Liver (tissue), 9 donors: ENCODE results near the gene BRSK2. TPM values are rescaled to one million over a fixed set of nuclear protein-coding genes. Genes with fewer than 3 reads are reported as not detected.

Source experiments
- DNase-seq: peaks from one replicate; pipeline ENCODE4 v3.0.0-alpha.2; 2017; ENCODE audit warnings: low spot score
- H3K27ac ChIP-seq, 2 donors: one replicate each; pipeline ENCODE4 v1.7.0; 2013; ENCODE audit warnings: inconsistent platforms in 2 of 2, low read length in 2 of 2, control low read depth in 1 of 2, low read depth in 1 of 2, mild to moderate bottlenecking in 1 of 2
- H3K27me3 ChIP-seq, 4 donors: one replicate each; pipeline versions ENCODE4 v1.6.1 to v1.7.0; 2013; ENCODE audit warnings: low read length in 3 of 4, inconsistent platforms in 1 of 4, mild to moderate bottlenecking in 1 of 4, moderate library complexity in 1 of 4; ENCODE audit not compliant: control insufficient read depth in 4 of 4, insufficient read depth in 4 of 4
- H3K36me3 ChIP-seq, 4 donors: one replicate each; pipeline versions ENCODE4 v1.6.1 to v1.7.0; 2013; ENCODE audit warnings: low read length in 3 of 4, mild to moderate bottlenecking in 3 of 4, low read depth in 1 of 4, moderate library complexity in 1 of 4; ENCODE audit not compliant: control insufficient read depth in 4 of 4, insufficient read depth in 3 of 4
- H3K4me1 ChIP-seq, 4 donors: one replicate each; pipeline versions ENCODE4 v1.6.1 to v1.7.0; 2013; ENCODE audit warnings: low read length in 3 of 4, mild to moderate bottlenecking in 3 of 4, moderate library complexity in 1 of 4; ENCODE audit not compliant: control insufficient read depth in 4 of 4, insufficient read depth in 4 of 4
- H3K4me3 ChIP-seq, 3 donors: one replicate each; pipeline versions ENCODE4 v1.6.1 to v1.7.0; 2013; ENCODE audit warnings: low read length in 3 of 3, control low read depth in 1 of 3, low read depth in 1 of 3, mild to moderate bottlenecking in 1 of 3
- H3K9ac ChIP-seq, 2 donors: one replicate each; pipeline ENCODE4 v1.7.0; 2013; ENCODE audit warnings: low read length in 2 of 2, mild to moderate bottlenecking in 2 of 2, moderate library complexity in 2 of 2, control low read depth in 1 of 2, low read depth in 1 of 2
- H3K9me3 ChIP-seq, 4 donors: one replicate each; pipeline versions ENCODE4 v1.6.1 to v1.7.0; 2013; ENCODE audit warnings: low read length in 3 of 4; ENCODE audit not compliant: control insufficient read depth in 4 of 4
- EGR1 ChIP-seq, 2 donors: IDR thresholded peaks; 2 replicates each; pipeline ENCODE4 v1.6.1; 2016 to 2018; ENCODE audit warnings: antibody characterized with exemption in 2 of 2, low read depth in 2 of 2
- FOXA1 ChIP-seq: IDR thresholded peaks from 2 replicates; pipeline ENCODE4 v1.6.1; 2016; ENCODE audit warnings: antibody characterized with exemption
- FOXA2 ChIP-seq: IDR thresholded peaks from 2 replicates; pipeline ENCODE4 v1.6.1; 2016; ENCODE audit warnings: antibody characterized with exemption
- GABPA ChIP-seq, 2 donors: IDR thresholded peaks in 1 of 2; conservative IDR thresholded peaks in 1 of 2; 2 replicates each; pipeline ENCODE4 v1.6.1; 2016; ENCODE audit warnings: antibody characterized with exemption in 2 of 2, mild to moderate bottlenecking in 1 of 2, moderate library complexity in 1 of 2
- HNF4A ChIP-seq, 2 donors: conservative IDR thresholded peaks; 2 replicates each; pipeline ENCODE4 v1.6.1; 2016; ENCODE audit warnings: antibody characterized with exemption in 2 of 2, mild to moderate bottlenecking in 2 of 2
- HNF4G ChIP-seq: IDR thresholded peaks from 2 replicates; pipeline ENCODE4 v1.6.1; 2016; ENCODE audit warnings: antibody characterized with exemption
- JUND ChIP-seq, 2 donors: IDR thresholded peaks; 2 replicates each; pipeline ENCODE4 v1.6.1; 2016; ENCODE audit warnings: antibody characterized with exemption in 2 of 2
- NR2F2 ChIP-seq: IDR thresholded peaks from 2 replicates; pipeline ENCODE4 v1.6.1; 2016; ENCODE audit warnings: antibody characterized with exemption
- RAD21 ChIP-seq, 2 donors: IDR thresholded peaks; 2 replicates each; pipeline ENCODE4 v1.6.1; 2016; ENCODE audit warnings: antibody characterized with exemption in 2 of 2, mild to moderate bottlenecking in 2 of 2
- RXRA ChIP-seq, 2 donors: IDR thresholded peaks; 2 replicates each; pipeline ENCODE4 v1.6.1; 2017 to 2018; ENCODE audit warnings: antibody characterized with exemption in 2 of 2, mild to moderate bottlenecking in 1 of 2
- SP1 ChIP-seq: IDR thresholded peaks from 2 replicates; pipeline ENCODE4 v1.6.1; 2018; ENCODE audit warnings: antibody characterized with exemption, mild to moderate bottlenecking
- TAF1 ChIP-seq: conservative IDR thresholded peaks from 2 replicates; pipeline ENCODE4 v1.6.1; 2016; ENCODE audit warnings: antibody characterized with exemption, mild to moderate bottlenecking
- YY1 ChIP-seq: IDR thresholded peaks from 2 replicates; pipeline ENCODE4 v1.6.1; 2016; ENCODE audit warnings: antibody characterized with exemption, mild to moderate bottlenecking
- WGBS: extraction: QIAGEN DNeasy Blood & Tissue Kit; methylation state at CpG from one replicate; pipeline ENCODE4 v1.1.7; 2013; 5-methylcytosine and 5-hydroxymethylcytosine counted together
- polyA plus RNA-seq, 2 donors: library from polyadenylated mRNA; stranded (reverse) in 1 of 2; unstranded in 1 of 2; fragments of 200-250 nt in 1 of 2; fragments of >200 nt in 1 of 2; fragmentation: Nextera tagmentation in 1 of 2; extraction: Ambion mirVana in 1 of 2; gene quantifications; one replicate each; pipeline versions ENCODE4 v1.2.1 to v1.2.3, GENCODE V29; 2013 to 2015
- total RNA-seq, 2 donors: library from RNA; depleted of rRNA; stranded (reverse); fragments of >200 nt; gene quantifications; one replicate each; pipeline ENCODE4 v1.2.3, GENCODE V29; 2014
- TF ChIP-seq, protein P1 (sequence below): IDR thresholded peaks from 2 replicates; pipeline ENCODE4 v1.6.1; 2016; ENCODE audit warnings: antibody characterized with exemption
- TF ChIP-seq, protein P2 (sequence below): IDR thresholded peaks from 2 replicates; pipeline ENCODE4 v1.6.1; 2016; ENCODE audit warnings: antibody characterized with exemption
- TF ChIP-seq, protein P3 (sequence below): IDR thresholded peaks from 2 replicates; pipeline ENCODE4 v1.6.1; 2016; ENCODE audit warnings: antibody characterized with exemption, mild to moderate bottlenecking
- TF ChIP-seq, protein P4 (sequence below): IDR thresholded peaks from 2 replicates; pipeline ENCODE4 v1.6.1; 2016; ENCODE audit warnings: antibody characterized with exemption
- TF ChIP-seq, protein P5 (sequence below): fragments of 150-350 bp; IDR thresholded peaks from 2 replicates; pipeline ENCODE4 v1.5.1; 2017; ENCODE audit warnings: improper control_type of control experiment, low read depth, low read length; ENCODE audit not compliant: missing input control
- donor health status: healthy.
- donor health status: healthy.
- donor health status: healthy.
- donor health status: healthy.
- donor health status: healthy.

The BRSK2 gene
- total and polyA plus RNA-seq, 4 donors = 0.05 to 0.17 TPM; not detected in 2

DNA sequence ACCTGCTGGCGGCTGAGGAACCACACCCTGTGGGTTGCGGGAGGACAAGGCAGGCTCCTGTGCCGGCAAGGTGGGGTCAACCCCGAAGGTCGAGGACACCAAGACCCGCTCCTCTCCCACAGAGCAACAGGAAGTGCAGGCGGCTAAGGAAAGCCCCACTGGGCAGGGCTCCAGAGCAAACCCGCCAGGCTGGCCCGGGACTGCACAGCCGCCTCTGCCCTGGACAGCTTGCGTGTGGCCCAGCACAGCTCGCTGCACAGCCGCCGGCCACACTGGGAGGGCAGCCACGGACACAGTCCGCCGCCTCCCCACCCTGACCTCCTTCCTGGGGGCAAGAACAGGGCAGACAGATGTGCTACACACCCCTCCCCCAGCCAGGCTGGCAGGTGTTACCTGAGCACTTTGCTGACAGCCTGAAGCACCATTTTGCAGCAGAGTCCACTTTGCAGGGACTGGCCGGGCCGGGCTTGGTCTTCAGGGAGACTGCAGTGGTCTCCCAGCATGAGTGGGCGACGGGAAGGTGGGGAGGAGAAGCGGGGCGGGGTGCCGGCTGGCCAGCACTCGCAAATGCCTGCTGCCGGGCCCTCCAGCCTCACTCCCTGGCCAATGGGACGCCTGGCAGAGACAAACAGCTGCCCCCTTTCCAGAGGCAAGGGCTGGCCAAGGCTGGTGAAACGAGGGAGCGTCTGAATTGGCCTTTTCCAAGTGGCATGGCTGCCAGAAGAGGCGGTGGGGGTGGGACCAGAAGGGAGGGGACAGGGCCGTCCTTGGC is 96.5 kb downstream of the BRSK2 start, which contains the start of gene MOB2:
Gene MOB2 (minus strand): TSS at position 726 of the 772 bp plus-strand sequence. CDS start 223 bp downstream, at position 503.
- no peak within 1 kb of the TSS for H3K4me3 ChIP-seq
- DNase-seq = no peak
- no peaks in the 10 kb centered on the region for H3K27me3 ChIP-seq
- no peaks in the 10 kb centered on the region for H3K36me3 ChIP-seq
- H3K27ac ChIP-seq = no peak within 1 kb of the TSS
- 65% methylated on average over 31 of the region's 31 CpGs for WGBS
- no peak for TF ChIP-seq RAD21 (IDR thresholded peaks at IDR 0.05)
- TF ChIP-seq EGR1 (IDR thresholded peaks at IDR 0.05; ENCODE audit: low read depth in 2 of 2) = no peak
- TF ChIP-seq, protein P1, sequence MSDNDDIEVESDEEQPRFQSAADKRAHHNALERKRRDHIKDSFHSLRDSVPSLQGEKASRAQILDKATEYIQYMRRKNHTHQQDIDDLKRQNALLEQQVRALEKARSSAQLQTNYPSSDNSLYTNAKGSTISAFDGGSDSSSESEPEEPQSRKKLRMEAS = no peak
- TF ChIP-seq, protein P2, sequence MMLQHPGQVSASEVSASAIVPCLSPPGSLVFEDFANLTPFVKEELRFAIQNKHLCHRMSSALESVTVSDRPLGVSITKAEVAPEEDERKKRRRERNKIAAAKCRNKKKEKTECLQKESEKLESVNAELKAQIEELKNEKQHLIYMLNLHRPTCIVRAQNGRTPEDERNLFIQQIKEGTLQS = no peak
- TF ChIP-seq TAF1 = no peak
- TF ChIP-seq, protein P3, sequence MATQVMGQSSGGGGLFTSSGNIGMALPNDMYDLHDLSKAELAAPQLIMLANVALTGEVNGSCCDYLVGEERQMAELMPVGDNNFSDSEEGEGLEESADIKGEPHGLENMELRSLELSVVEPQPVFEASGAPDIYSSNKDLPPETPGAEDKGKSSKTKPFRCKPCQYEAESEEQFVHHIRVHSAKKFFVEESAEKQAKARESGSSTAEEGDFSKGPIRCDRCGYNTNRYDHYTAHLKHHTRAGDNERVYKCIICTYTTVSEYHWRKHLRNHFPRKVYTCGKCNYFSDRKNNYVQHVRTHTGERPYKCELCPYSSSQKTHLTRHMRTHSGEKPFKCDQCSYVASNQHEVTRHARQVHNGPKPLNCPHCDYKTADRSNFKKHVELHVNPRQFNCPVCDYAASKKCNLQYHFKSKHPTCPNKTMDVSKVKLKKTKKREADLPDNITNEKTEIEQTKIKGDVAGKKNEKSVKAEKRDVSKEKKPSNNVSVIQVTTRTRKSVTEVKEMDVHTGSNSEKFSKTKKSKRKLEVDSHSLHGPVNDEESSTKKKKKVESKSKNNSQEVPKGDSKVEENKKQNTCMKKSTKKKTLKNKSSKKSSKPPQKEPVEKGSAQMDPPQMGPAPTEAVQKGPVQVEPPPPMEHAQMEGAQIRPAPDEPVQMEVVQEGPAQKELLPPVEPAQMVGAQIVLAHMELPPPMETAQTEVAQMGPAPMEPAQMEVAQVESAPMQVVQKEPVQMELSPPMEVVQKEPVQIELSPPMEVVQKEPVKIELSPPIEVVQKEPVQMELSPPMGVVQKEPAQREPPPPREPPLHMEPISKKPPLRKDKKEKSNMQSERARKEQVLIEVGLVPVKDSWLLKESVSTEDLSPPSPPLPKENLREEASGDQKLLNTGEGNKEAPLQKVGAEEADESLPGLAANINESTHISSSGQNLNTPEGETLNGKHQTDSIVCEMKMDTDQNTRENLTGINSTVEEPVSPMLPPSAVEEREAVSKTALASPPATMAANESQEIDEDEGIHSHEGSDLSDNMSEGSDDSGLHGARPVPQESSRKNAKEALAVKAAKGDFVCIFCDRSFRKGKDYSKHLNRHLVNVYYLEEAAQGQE = no peak
- no peak for TF ChIP-seq HNF4A (conservative IDR thresholded peaks at IDR 0.05)
- TF ChIP-seq, protein P4, sequence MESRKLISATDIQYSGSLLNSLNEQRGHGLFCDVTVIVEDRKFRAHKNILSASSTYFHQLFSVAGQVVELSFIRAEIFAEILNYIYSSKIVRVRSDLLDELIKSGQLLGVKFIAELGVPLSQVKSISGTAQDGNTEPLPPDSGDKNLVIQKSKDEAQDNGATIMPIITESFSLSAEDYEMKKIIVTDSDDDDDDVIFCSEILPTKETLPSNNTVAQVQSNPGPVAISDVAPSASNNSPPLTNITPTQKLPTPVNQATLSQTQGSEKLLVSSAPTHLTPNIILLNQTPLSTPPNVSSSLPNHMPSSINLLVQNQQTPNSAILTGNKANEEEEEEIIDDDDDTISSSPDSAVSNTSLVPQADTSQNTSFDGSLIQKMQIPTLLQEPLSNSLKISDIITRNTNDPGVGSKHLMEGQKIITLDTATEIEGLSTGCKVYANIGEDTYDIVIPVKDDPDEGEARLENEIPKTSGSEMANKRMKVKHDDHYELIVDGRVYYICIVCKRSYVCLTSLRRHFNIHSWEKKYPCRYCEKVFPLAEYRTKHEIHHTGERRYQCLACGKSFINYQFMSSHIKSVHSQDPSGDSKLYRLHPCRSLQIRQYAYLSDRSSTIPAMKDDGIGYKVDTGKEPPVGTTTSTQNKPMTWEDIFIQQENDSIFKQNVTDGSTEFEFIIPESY = no peak
- no peak for TF ChIP-seq HNF4G
- no peak for TF ChIP-seq FOXA1
- no peak for TF ChIP-seq SP1
- no peak for TF ChIP-seq YY1
- TF ChIP-seq GABPA (IDR thresholded peaks at IDR 0.05 in 1 of 2, conservative IDR thresholded peaks at IDR 0.05 in 1 of 2) = no peak
- no peak for TF ChIP-seq FOXA2
- no peak for TF ChIP-seq RXRA (IDR thresholded peaks at IDR 0.05)
- TF ChIP-seq, protein P5, sequence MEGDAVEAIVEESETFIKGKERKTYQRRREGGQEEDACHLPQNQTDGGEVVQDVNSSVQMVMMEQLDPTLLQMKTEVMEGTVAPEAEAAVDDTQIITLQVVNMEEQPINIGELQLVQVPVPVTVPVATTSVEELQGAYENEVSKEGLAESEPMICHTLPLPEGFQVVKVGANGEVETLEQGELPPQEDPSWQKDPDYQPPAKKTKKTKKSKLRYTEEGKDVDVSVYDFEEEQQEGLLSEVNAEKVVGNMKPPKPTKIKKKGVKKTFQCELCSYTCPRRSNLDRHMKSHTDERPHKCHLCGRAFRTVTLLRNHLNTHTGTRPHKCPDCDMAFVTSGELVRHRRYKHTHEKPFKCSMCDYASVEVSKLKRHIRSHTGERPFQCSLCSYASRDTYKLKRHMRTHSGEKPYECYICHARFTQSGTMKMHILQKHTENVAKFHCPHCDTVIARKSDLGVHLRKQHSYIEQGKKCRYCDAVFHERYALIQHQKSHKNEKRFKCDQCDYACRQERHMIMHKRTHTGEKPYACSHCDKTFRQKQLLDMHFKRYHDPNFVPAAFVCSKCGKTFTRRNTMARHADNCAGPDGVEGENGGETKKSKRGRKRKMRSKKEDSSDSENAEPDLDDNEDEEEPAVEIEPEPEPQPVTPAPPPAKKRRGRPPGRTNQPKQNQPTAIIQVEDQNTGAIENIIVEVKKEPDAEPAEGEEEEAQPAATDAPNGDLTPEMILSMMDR = no peak
- TF ChIP-seq JUND (IDR thresholded peaks at IDR 0.05) = no peak
- no peak for TF ChIP-seq NR2F2
- H3K9me3 ChIP-seq = no peaks in the 10 kb centered on the region
- no peak within 1 kb of the TSS for H3K9ac ChIP-seq
- peaks cover 0 to 14% (median 4%) of the 10 kb centered on the region in 4 donors for H3K4me1 ChIP-seq
